Measurements from ENCODE around the gene ARHGAP23. TPM values are rescaled to one million over a fixed set of nuclear protein-coding genes. Genes with fewer than 3 reads are reported as not detected.

Gene ARHGAP23
- total RNA-seq, 2 donors from 2014 or later: 27.3 to 204 TPM

- Histone ChIP-seq H3K4me3 (no peak overlapping the region), H3K27ac (no peak overlapping the region), H3K36me3 (no peaks in the 10 kb centered on the region), H3K4me1 (replicated peaks) (no peaks in the 10 kb centered on the region), H3K27me3 (replicated peaks; ENCODE audit: insufficient read depth) (no peaks in the 10 kb centered on the region), H3K9me3 (no peaks in the 10 kb centered on the region)
- no peak for DNase-seq (ENCODE audit: low spot score)
- intact Hi-C loops (cut with DNase I): no loop called here
- 76% methylated on average over 4 of the region's 4 CpGs for WGBS
- TF ChIP-seq, protein P1, sequence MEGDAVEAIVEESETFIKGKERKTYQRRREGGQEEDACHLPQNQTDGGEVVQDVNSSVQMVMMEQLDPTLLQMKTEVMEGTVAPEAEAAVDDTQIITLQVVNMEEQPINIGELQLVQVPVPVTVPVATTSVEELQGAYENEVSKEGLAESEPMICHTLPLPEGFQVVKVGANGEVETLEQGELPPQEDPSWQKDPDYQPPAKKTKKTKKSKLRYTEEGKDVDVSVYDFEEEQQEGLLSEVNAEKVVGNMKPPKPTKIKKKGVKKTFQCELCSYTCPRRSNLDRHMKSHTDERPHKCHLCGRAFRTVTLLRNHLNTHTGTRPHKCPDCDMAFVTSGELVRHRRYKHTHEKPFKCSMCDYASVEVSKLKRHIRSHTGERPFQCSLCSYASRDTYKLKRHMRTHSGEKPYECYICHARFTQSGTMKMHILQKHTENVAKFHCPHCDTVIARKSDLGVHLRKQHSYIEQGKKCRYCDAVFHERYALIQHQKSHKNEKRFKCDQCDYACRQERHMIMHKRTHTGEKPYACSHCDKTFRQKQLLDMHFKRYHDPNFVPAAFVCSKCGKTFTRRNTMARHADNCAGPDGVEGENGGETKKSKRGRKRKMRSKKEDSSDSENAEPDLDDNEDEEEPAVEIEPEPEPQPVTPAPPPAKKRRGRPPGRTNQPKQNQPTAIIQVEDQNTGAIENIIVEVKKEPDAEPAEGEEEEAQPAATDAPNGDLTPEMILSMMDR (IDR thresholded peaks at IDR 0.05): no peak
- TF ChIP-seq POLR2A (IDR thresholded peaks at IDR 0.05): no peak
- TF ChIP-seq POLR2AphosphoS5 (IDR thresholded peaks at IDR 0.05): no peak
Measured at GRCh38 chr17:38549285-38549684, 121.0 kb downstream of the ARHGAP23 start.

GRCh38 chr17:38550661-38551060 is 122.4 kb downstream of the ARHGAP23 start:
- Histone ChIP-seq H3K36me3 (no peaks in the 10 kb centered on the region), H3K4me1 (replicated peaks) (no peaks in the 10 kb centered on the region), H3K4me3 (no peak overlapping the region), H3K27me3 (replicated peaks; ENCODE audit: insufficient read depth) (no peaks in the 10 kb centered on the region), H3K27ac (no peak overlapping the region), H3K9me3 (no peaks in the 10 kb centered on the region)
- TF ChIP-seq, protein P1 (IDR thresholded peaks at IDR 0.05): no peak
- TF ChIP-seq POLR2A (IDR thresholded peaks at IDR 0.05): no peak
- peak; percentile 50 for TF ChIP-seq POLR2AphosphoS5 (IDR thresholded peaks at IDR 0.05)
- intact Hi-C loops (cut with DNase I): no loop called here
- 37% methylated on average over 7 of the region's 8 CpGs for WGBS
- DNase-seq (ENCODE audit: low spot score): peak; percentile 52

DNA sequence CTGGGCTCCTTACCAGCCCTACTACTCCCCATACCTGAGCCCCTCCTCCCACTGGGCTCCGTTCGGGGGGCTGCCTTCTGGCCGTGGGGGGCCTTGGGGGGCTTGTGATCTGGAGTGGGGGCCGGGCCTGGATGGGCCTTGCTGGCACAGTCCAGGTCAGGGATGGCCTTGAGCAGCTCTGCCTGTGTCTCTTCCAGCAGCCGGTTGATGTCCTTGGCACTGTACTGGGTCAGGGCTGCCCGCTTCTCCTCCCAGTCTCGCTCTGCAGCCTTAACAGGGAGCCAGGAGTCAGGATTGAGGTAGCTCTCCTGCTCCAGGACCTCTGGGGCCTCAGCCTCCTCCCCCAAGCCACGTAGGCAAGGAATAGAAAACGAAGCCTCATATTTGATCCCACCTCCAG is 122.9 kb downstream of the ARHGAP23 start:
- no peak overlapping the region for H3K27ac ChIP-seq
- TF ChIP-seq, protein P1 (IDR thresholded peaks at IDR 0.05): no peak
- TF ChIP-seq POLR2A (IDR thresholded peaks at IDR 0.05) (no peak), POLR2AphosphoS5 (IDR thresholded peaks at IDR 0.05) (no peak)
- no peaks in the 10 kb centered on the region for H3K27me3 ChIP-seq (replicated peaks; ENCODE audit: insufficient read depth)
- no peaks in the 10 kb centered on the region for H3K4me1 ChIP-seq (replicated peaks)
- H3K36me3 ChIP-seq: no peaks in the 10 kb centered on the region
- intact Hi-C loops (cut with DNase I): no loop called here
- no peaks in the 10 kb centered on the region for H3K9me3 ChIP-seq
- no peak overlapping the region for H3K4me3 ChIP-seq
- no peak for DNase-seq (ENCODE audit: low spot score)
- WGBS: 73% methylated on average over 7 of the region's 9 CpGs

DNA sequence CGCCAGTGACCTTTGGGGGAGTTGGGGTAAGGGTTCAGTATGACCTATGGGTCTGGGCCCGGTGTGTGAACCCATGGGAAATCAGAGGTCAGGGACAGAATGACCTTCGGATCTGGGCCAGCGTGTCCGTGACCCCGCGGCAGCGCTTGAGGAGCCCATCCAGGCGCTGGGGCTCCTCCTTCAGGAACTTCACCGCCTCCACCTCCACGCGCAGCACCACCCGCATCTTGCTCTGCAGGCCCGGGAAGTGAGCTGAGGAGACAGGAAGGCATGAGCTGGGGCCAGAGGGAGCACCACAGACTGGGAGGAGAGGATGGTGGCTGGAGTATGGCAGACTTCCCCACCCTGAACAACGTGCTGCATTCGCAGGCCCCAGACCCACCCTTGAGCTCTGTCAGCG is 124.1 kb downstream of the ARHGAP23 start:
- Histone ChIP-seq H3K36me3 (no peaks in the 10 kb centered on the region), H3K4me1 (replicated peaks) (no peaks in the 10 kb centered on the region), H3K4me3 (no peak overlapping the region), H3K27ac (no peak overlapping the region), H3K9me3 (no peaks in the 10 kb centered on the region), H3K27me3 (replicated peaks; ENCODE audit: insufficient read depth) (no peaks in the 10 kb centered on the region)
- 93% methylated on average over 17 of the region's 17 CpGs for WGBS
- no peak for DNase-seq (ENCODE audit: low spot score)
- TF ChIP-seq POLR2AphosphoS5 (IDR thresholded peaks at IDR 0.05) (no peak), POLR2A (IDR thresholded peaks at IDR 0.05) (no peak)
- TF ChIP-seq, protein P1 (IDR thresholded peaks at IDR 0.05): no peak
- intact Hi-C loops (cut with DNase I): no loop called here

GRCh38 chr17:38554430-38555350 is 126.4 kb downstream of the ARHGAP23 start:
- intact Hi-C loops (cut with DNase I): no loop called here

More at GRCh38 chr17:38554430-38555350, 126.4 kb downstream of the ARHGAP23 start:
- Histone ChIP-seq H3K36me3 (no peaks in the 10 kb centered on the region), H3K9me3 (no peaks in the 10 kb centered on the region), H3K4me1 (replicated peaks) (peaks cover 5% of the 10 kb centered on the region), H3K27ac (no peak overlapping the region), H3K4me3 (no peak overlapping the region), H3K27me3 (replicated peaks; ENCODE audit: insufficient read depth) (no peaks in the 10 kb centered on the region)
- TF ChIP-seq POLR2AphosphoS5 (IDR thresholded peaks at IDR 0.05) (no peak), POLR2A (IDR thresholded peaks at IDR 0.05) (no peak)
- TF ChIP-seq, protein P1 (IDR thresholded peaks at IDR 0.05): no peak
- DNase-seq (ENCODE audit: low spot score): no peak
- WGBS: 52% methylated on average over 8 of the region's 8 CpGs

All from prostate gland (tissue), 2 donors.